HepG2 (cell line): ENCODE data around the gene BRCA2. TPM values are rescaled to one million over a fixed set of nuclear protein-coding genes. Genes with fewer than 3 reads are reported as not detected.

ENCODE experiments used
- AKNA ChIP-seq: sonication (generic); formaldehyde crosslinking; IDR thresholded peaks from 2 replicates; pipeline ENCODE4 v1.4.0; 2020; ENCODE audit warnings: missing genetic modification reagents, borderline replicate concordance
- ATF7 ChIP-seq, 2 experiments: fragments of 450-650 bp in 1 of 2; sonication (generic) in 1 of 2; formaldehyde crosslinking in 1 of 2; IDR thresholded peaks; 2 replicates each; pipeline versions ENCODE4 v1.4.0 to v1.6.1; 2016 to 2020; ENCODE audit warnings: antibody characterized with exemption in 1 of 2, mild to moderate bottlenecking in 1 of 2, missing genetic modification reagents in 1 of 2
- CAMTA2 ChIP-seq: sonication (generic); formaldehyde crosslinking; IDR thresholded peaks from 2 replicates; pipeline ENCODE4 v1.4.0; 2020; ENCODE audit warnings: mild to moderate bottlenecking, missing genetic modification reagents, borderline replicate concordance
- FOXK1 ChIP-seq: sonication (generic); formaldehyde crosslinking; IDR thresholded peaks from 2 replicates; pipeline ENCODE4 v1.4.0; 2020; ENCODE audit warnings: low read depth, missing genetic modification reagents, borderline replicate concordance
- HDAC2 ChIP-seq: sonication (generic); formaldehyde crosslinking; IDR thresholded peaks from 2 replicates; pipeline ENCODE4 v1.4.0; 2020; ENCODE audit warnings: missing genetic modification reagents
- MIER2 ChIP-seq: IDR thresholded peaks from 2 replicates; pipeline ENCODE4 v1.6.1; 2016; ENCODE audit warnings: missing biosample characterization, missing genetic modification reagents
- MLXIP ChIP-seq: sonication (generic); formaldehyde crosslinking; IDR thresholded peaks from 2 replicates; pipeline ENCODE4 v1.9.0; 2021; ENCODE audit warnings: missing genetic modification reagents, borderline replicate concordance
- RELA ChIP-seq: sonication (generic); formaldehyde crosslinking; IDR thresholded peaks from 2 replicates; pipeline ENCODE4 v1.4.0; 2020; ENCODE audit warnings: missing genetic modification reagents
- TIGD3 ChIP-seq: sonication (generic); formaldehyde crosslinking; IDR thresholded peaks from 2 replicates; pipeline ENCODE4 v1.5.1; 2020; ENCODE audit warnings: mild to moderate bottlenecking, missing genetic modification reagents, borderline replicate concordance
- UBTF ChIP-seq: sonication (generic); formaldehyde crosslinking; IDR thresholded peaks from 2 replicates; pipeline ENCODE4 v1.4.0; 2020; ENCODE audit warnings: mild to moderate bottlenecking, missing genetic modification reagents
- WIZ ChIP-seq: sonication (generic); formaldehyde crosslinking; IDR thresholded peaks from 2 replicates; pipeline ENCODE4 v1.5.1; 2020; ENCODE audit warnings: mild to moderate bottlenecking, missing genetic modification reagents
- ZBTB37 ChIP-seq: sonication (generic); formaldehyde crosslinking; IDR thresholded peaks from 2 replicates; pipeline ENCODE4 v1.4.0; 2020; ENCODE audit warnings: mild to moderate bottlenecking, missing genetic modification reagents
- ZKSCAN5 ChIP-seq: sonication (generic); formaldehyde crosslinking; IDR thresholded peaks from 2 replicates; pipeline ENCODE4 v1.5.1; 2020; ENCODE audit warnings: mild to moderate bottlenecking, missing genetic modification reagents
- ZNF343 ChIP-seq: sonication (generic); formaldehyde crosslinking; IDR thresholded peaks from 2 replicates; pipeline ENCODE4 v1.4.0; 2020; ENCODE audit warnings: mild to moderate bottlenecking, missing genetic modification reagents
- ZNF484 ChIP-seq: sonication (generic); formaldehyde crosslinking; IDR thresholded peaks from 2 replicates; pipeline ENCODE4 v1.5.1; 2020; ENCODE audit warnings: mild to moderate bottlenecking, low read depth, missing genetic modification reagents, borderline replicate concordance
- polyA plus RNA-seq, 8 experiments: library from polyadenylated mRNA; depleted of rRNA in 3 of 8; stranded (reverse) in 7 of 8; unstranded in 1 of 8; fragments of >200 nt; fragmentation: Illumina TruSeq in 4 of 8; extraction: Trizol in 4 of 8; gene quantifications; 2 replicates each; pipeline versions ENCODE4 v1.2.1 to v1.2.3, GENCODE V29; 2011 to 2016; ENCODE audit warnings: low read depth in 4 of 8, missing spikeins in 1 of 8, mixed read lengths in 1 of 8; ENCODE audit not compliant: insufficient read depth in 1 of 8
- total RNA-seq, 5 experiments: library from RNA; depleted of rRNA; stranded (reverse); fragments of >200 nt; fragmentation: Illumina TruSeq; extraction: Trizol; gene quantifications; 2 replicates each; pipeline ENCODE4 v1.2.3, GENCODE V29; 2016; ENCODE audit warnings: low read depth in 1 of 5

BRCA2 gene
- total and polyA plus RNA-seq, 2 of the 13 experiments (the other 11 are each of a cell fraction or from before 2014, with no cell fraction given) = 3.1 to 24.6 TPM

GRCh38 chr13:32427852-32428580 lies 112.7 kb downstream of the BRCA2 start, which contains the start of gene N4BP2L1 (continued):
- TF ChIP-seq MLXIP (CRISPR knock-in tag) (no peak), ZNF343 (CRISPR knock-in tag) (0 out of 2 replicates have a peak, but pooled peaks have one; percentile 59), UBTF (CRISPR knock-in tag) (peak; percentile 44), ZKSCAN5 (CRISPR knock-in tag) (no peak), FOXK1 (peak; percentile 87), HDAC2 (CRISPR knock-in tag) (peak; percentile 63; the same call in 1 of the 2 replicates), TIGD3 (CRISPR knock-in tag) (no peak), ZNF484 (CRISPR knock-in tag) (no peak), AKNA (CRISPR knock-in tag) (no peak), ATF7 (IDR thresholded peaks at IDR 0.05) (no peak), ATF7 (CRISPR knock-in tag; IDR thresholded peaks at IDR 0.05) (no peak), CAMTA2 (CRISPR knock-in tag) (no peak), WIZ (CRISPR knock-in tag) (no peak), ZBTB37 (CRISPR knock-in tag) (no peak), RELA (peak; percentile 34; the same call in 1 of the 2 replicates), MIER2 (CRISPR knock-in tag) (0 out of 2 replicates have a peak, but pooled peaks have one; percentile 16)
